Endothelial cell of umbilical vein (primary cell): ENCODE measurements around the gene ZDHHC24.

ENCODE experiments used
- CTCF ChIP-seq, 2 donors: IDR thresholded peaks; 1 replicate in 1 of 2; 2 replicates in 1 of 2; pipeline ENCODE4 v1.5.1; 2011; ENCODE audit warnings: low read length in 2 of 2, mild to moderate bottlenecking in 2 of 2, moderate library complexity in 2 of 2, control low read depth in 1 of 2, inconsistent platforms in 1 of 2, low read depth in 1 of 2; ENCODE audit not compliant: insufficient read depth in 1 of 2; ENCODE audit errors: extremely low read depth in 1 of 2
- EZH2 ChIP-seq: IDR thresholded peaks from 2 replicates; pipeline ENCODE4 v1.6.1; 2012; ENCODE audit warnings: borderline replicate concordance, low read depth, mild to moderate bottlenecking, moderate library complexity, low read length, inconsistent platforms; ENCODE audit not compliant: severe bottlenecking
- MAX ChIP-seq: IDR thresholded peaks from 2 replicates; pipeline ENCODE4 v1.6.1; 2011; ENCODE audit not compliant: insufficient read depth, insufficient read length
- POLR2A ChIP-seq: IDR thresholded peaks from 2 replicates; pipeline ENCODE4 v1.6.1; 2012; ENCODE audit warnings: low read depth, mild to moderate bottlenecking, control low read depth, low read length
- POLR2AphosphoS5 ChIP-seq: IDR thresholded peaks from 2 replicates; pipeline ENCODE4 v1.6.1; 2012; ENCODE audit warnings: low read depth, mild to moderate bottlenecking, control low read depth, low read length, moderate library complexity; ENCODE audit not compliant: insufficient read depth

GRCh38 chr11:66539170-66539869 is 6.5 kb downstream of the ZDHHC24 start:
- no peak for TF ChIP-seq CTCF (IDR thresholded peaks at IDR 0.05; ENCODE audit: extremely low read depth in 1 of 2, insufficient read depth in 1 of 2, low read depth in 1 of 2, low read length in 2 of 2)
- TF ChIP-seq MAX = no peak
- TF ChIP-seq EZH2 = no peak
- no peak for TF ChIP-seq POLR2A
- no peak for TF ChIP-seq POLR2AphosphoS5
